GM18867 (cell line): ENCODE measurements around the gene MBLAC2.
A peak's percentile ranks its signal among the peaks of the same experiment; 100 is the strongest.

Experiments
- ATAC-seq: cut with Tn5 transposase; IDR thresholded peaks from one replicate; pipeline ENCODE4 v1.9.1; 2021; ENCODE audit warnings: mild to moderate bottlenecking, moderate library complexity; ENCODE audit not compliant: unreplicated experiment

MBLAC2 gene

DNA sequence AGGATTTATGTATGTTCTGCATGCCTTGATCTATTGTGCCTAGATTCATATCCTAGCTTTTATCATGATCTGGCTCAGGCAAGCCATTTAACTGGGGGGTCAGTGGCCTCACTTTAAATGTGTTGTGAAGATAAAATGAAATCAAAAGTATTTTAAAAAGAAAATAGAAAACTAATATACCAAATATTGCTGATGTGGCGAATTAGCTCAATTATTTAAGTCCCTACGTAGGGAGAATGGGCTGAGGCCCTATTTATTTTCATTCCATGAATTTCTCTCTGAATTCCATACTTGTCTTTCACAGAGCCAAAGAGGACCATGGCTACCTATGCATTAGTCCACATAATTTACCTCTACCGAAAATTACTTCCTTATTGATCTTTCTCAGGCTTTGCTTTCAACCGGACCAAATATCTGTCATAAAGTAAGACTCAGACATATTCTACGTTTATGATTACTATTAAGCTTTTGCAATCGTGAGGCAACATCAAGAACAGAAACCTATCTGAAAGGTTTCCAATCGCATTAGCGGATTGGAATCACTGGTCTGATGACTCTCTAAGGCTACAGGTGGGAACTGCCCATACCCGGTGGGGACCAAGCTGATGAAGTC lies 1.7 kb downstream of the MBLAC2 start:
- ATAC-seq = no peak

DNA sequence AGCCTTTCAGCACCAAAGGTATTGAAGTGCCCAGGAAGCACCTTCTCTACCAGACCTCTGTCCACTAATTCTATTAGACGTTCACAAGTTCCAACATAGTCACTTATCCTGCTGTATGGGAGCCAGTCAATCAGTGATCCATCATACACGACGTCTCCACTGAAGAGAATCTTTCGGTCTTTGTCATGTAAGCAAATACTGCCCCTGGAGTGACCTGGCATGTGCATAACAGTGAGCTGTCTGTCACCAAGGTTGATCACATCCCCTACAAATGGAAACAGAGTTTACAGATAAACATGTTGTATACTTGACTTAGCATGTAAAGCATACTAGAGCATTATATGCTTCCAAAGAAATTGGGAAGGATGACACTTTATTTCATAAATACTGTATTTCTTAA lies 13.3 kb downstream of the MBLAC2 start:
- no peak for ATAC-seq

DNA sequence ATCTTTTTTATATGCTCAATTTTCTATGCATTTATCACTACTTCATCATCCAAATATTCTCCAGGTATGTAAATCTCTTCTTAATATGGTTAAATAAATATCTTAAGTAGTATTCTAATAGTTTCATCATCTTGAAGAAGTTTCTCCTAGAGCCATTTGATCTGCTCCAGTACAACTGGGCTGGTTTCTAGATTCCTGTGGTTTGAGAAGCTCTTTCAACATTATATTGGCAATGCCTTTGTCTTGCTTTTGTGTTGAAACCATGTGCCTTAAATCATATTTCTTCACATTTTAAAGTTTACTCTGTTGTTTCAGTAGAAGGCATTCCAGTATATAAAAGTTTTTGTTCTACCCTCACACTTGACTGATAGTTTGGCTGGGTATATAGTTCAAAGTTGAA lies 27.6 kb downstream of the MBLAC2 start:
- no peak for ATAC-seq

DNA sequence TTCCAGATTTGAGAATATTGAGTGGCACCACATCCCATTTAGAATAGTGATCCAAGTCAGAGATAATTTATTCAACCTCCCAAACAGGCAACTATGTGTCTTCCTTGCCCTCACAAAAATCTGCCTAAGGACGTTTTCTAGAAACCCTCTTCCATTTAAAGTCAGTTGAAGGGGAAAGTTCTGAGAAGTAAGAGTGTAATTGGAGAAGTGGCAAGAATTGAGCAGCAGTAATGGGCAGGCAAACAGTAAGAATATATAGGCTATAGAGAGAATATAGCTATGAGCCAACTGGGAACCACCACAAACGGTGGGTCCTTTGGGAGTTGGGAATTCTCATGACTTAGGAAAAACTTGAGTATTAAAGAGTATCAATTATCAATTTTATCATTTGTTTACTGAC lies 33.9 kb downstream of the MBLAC2 start:
- no peak for ATAC-seq

DNA sequence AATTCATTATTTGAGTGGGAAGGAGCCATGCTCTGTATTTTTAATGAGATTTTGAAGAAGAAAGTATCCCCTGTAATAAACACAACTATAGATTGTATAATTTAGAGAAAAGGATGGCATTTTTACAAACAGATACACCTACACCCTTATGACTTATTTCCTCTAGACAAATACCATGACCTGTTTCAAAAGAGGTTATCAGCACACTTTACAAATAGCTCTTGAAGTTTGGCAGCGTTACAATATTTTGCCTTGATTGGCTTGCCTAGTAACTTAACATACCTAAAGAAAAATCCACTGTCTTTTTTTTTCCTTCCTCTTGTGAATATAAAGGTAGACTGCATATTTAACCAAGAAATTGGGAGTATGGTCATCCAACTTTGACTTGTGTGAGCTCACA lies 36.5 kb downstream of the MBLAC2 start:
- ATAC-seq = no peak

DNA sequence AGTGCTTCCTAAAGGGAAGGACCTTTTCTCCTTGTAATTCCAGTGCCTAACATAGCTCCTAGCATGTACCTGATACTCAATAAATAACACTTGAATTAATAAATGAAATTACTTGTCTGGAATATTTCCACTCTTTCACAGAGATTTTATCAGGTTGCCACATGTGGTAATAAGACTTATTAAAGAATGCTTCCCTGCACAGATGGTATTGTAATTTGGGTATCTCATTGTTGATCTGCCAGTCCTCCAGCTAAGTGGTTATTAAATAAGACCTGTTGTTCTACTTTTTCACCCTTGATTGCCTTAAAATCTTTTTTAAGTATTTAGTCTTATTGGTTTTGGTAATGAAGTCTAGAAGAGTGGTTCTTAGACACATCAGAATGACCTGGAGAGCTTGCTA lies 36.9 kb downstream of the MBLAC2 start:
- ATAC-seq = no peak

DNA sequence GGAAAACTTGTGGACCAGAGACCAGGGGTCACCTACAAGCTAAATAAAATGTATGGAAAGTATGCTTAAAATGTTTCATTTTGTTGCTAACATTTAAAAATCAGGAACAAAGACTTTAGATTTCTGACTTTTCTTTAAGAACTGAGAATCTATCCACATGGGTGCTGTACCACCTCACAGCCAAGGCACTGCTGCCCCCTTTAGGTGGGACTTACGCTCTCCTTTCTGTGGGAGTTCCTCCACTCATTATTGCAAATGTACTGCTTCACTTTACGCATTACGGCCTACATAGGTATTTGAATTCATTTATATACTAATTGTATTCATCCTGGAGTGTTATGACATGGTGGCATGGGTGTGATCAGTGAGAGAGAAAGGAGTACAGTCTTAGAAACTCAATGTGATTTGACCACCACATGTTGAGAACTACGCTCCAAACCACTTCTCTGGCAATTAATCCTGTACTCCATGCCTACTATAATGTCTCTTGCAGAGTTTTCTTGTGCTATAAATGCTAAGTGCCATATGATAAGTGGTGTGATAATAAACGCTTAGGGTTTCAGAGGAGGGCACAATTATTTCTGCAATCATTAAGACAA lies 40.4 kb downstream of the MBLAC2 start:
- ATAC-seq = peak; percentile 64

DNA sequence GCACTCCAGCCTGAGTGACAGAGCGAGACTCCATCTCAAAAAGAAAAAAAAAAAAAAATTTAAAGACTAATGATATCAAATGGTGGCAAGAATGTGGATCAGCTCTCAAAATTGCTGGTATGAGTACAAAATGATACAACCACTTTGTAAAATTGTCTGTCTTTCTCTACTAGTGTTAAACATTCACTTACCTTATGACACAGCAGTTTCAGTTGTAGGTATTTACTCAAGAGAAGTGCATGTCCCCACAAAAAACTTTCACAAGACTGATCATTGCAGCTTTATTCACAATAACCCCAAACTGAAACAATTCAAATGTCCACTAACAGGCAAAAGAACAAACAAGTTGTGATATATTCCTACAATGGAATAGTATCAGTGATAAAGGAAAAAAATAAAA lies 50.3 kb downstream of the MBLAC2 start:
- ATAC-seq = peak; percentile 79

DNA sequence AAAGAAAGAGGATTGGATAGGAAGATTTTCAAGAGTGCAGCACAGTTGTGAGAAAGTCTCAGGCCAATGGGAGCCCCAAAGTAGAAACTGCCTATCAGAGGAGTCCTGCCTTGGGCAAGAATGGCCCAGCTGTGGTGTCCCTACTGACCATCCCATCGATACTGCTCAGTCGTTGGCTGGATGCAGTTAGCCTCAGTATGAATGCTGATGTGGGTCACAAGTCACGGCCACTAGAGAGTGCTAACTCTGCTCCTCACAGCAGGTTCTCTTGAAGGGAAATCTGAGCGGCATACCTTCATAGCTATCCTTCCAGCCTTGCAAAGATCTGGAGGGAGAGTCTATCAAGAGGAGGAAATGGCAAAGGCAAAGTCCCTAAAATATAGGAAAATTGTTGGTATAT lies 53.4 kb downstream of the MBLAC2 start:
- ATAC-seq = peak; percentile 66

DNA sequence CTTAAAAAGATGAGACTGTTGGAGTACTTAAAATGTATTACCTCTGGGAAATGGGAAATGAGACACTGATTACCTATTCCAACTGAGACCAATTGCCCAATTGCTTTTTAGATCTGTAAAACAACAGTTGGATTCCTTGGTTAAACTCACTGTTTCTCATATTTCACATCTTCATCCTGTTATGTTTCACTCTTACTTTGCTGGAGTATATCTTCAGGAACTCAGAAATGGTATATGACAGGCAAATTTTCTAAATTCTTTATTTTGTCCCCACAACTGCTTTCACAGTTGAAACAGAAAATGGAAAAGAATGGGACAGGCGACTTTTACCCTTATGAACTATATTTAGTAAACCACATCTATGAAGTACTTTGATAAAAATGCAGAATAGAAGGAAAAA lies 56.4 kb downstream of the MBLAC2 start:
- no peak for ATAC-seq

DNA sequence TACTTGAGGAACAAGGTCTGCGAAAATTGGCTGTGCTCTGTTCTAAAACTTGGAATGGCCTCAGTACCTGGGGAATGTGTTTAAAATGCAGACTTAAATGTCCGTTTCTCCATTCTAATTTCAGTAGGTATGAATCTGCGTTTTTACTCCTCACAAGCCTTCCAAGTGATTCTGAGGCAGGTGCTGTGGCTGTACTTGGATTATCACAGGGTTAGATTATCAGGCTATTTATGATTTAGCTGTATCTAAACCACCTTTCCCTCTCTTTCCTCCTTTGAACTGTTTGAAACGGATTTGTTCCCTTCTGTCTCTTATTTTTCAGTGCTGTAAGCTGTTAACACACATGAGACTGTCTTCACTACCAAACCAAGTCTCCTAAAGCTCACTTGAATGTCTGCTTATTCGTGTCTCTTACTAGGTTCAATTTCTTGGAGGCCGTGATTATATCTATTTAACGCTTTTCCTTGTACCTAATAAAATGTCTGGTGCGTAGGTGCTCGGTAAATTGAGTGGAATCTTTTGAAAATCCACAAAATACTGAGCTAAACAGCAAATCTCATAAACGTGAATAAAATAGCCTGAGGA lies 64.3 kb downstream of the MBLAC2 start:
- ATAC-seq = no peak

DNA sequence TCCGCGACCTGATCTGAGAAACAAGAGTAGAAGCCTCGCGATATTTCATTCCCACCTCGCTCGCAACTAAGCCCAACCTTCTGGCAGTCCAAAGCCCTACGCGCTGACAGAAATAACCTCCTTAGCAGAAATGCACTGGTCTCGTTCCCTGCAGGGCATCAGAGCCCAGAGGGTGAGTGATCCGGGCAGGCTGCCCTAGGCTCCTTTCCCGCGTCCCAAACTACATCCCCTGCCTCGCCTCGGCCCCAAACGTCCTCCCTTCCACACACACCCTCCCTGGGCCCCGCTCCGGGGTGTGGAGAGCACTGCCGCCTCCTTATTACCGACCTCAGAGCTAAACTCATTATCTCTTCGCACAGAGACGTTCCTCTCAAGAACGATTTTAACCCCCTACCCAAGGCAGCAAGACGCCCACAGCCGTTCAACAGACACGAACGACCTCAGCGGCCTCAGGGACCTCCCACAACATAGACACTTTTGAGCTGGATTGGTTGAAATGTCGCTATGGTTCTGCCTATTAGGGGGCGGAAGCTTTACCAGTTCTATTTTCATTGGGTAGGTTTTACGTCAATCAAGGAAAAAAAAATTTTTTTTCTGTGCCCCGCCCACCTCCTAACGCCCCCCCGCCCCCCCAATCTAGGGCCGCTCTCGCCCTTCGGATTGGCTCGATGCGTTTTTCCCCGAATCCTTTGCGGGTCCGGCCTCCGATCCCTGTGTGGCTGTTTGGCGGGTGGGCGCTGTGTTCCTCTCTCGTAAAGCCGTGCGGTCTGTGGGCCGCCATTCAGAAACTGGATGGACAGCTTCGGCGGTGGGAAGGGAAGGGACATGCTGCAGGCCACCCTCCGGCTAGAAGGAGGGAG lies 65.0 kb downstream of the MBLAC2 start, which contains the start of gene CETN3:
TSS of gene CETN3 (minus strand) at position 439 of the 860 bp plus-strand sequence. CDS start at position 344, 95 bp downstream.
- peak; percentile 94 for ATAC-seq

DNA sequence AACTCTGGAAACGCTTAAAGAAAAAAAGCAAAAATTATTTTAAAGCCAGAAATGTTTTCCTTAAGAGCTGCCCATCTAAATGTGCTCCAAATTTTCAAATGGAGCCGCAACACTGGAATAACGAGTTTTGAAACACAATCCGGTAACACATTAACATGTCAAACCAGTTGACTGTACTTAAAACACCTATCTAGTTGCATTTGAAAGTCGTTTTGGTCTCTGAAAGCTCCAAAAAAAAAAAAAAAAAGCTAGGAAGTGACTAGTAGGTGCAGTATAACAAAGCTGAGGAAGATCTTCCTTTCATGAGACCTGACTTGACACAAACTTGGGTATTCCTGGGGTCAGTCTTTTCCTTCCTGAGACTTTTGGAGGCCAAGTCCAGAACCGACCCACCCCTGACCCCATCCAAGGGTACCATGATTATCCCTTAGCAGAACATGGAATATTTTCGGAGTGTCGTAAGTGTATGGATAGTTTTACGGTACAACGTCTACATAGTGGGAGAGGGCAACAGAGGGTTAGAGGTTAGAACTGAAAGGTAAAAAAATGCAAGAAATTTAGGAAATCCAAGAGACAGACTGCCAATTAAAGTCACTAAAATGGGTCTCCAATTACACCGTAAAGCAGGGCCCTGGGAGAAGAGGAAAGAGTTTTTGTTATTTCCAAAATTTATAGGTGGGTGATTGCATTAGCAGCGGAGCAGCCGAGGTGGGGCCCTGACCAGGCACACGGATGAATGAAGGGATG lies 65.8 kb downstream of the MBLAC2 start:
- peak; percentile 3 for ATAC-seq
